Left lobe of liver (tissue), 2 donors: ENCODE measurements around the gene UBE3B. TPM values are rescaled to one million over a fixed set of nuclear protein-coding genes. Genes with fewer than 3 reads are reported as not detected.

ENCODE experiments used
- ATAC-seq: fragments of 200-7000 bp; cut with Tn5 transposase; one replicate; pipeline ENCODE4 v1.9.1; 2020; ENCODE audit warnings: mild to moderate bottlenecking, moderate library complexity
- DNase-seq: peaks from one replicate; pipeline ENCODE4 v3.0.0-alpha.2; 2020; ENCODE audit warnings: low spot score
- total RNA-seq: library from RNA; stranded (reverse); gene quantifications from one replicate; pipeline ENCODE4 v1.2.1, GENCODE V29; 2021
- donor health status: DM: no; HTN: no; CAD: no; lungs with moderate emphysema.
- donor health status: DM: no; HTN: yes; CAD: no.

The UBE3B gene
- total RNA-seq, 1 donor from 2014 or later: 19.2 TPM

- ATAC-seq (peak; percentile 53), DNase-seq (no peak)
Observed at GRCh38 chr12:109549613-109550270, 72.3 kb downstream of the UBE3B start.

GRCh38 chr12:109550281-109550680 is 72.8 kb downstream of the UBE3B start:
- ATAC-seq: no peak
- DNase-seq: no peak

GRCh38 chr12:109551108-109551507 is 73.7 kb downstream of the UBE3B start:
- no peak for DNase-seq

GRCh38 chr12:109552971-109553370 is 75.5 kb downstream of the UBE3B start:
- DNase-seq: no peak
- ATAC-seq: no peak

More at GRCh38 chr12:109551108-109551507, 73.7 kb downstream of the UBE3B start:
- ATAC-seq: no peak

GRCh38 chr12:109553483-109553882 is 76.0 kb downstream of the UBE3B start:
- ATAC-seq (no peak), DNase-seq (no peak)

GRCh38 chr12:109553906-109554500 is 76.6 kb downstream of the UBE3B start:
- DNase-seq: no peak
- ATAC-seq: peak; percentile 12

GRCh38 chr12:109554761-109555160 is 77.3 kb downstream of the UBE3B start:
- DNase-seq: no peak
- ATAC-seq: no peak

GRCh38 chr12:109555431-109556315 is 78.2 kb downstream of the UBE3B start:
- DNase-seq (no peak), ATAC-seq (peak; percentile 45)

GRCh38 chr12:109557200-109557599 is 79.8 kb downstream of the UBE3B start:
- DNase-seq (peak; percentile 63), ATAC-seq (peak; percentile 50)

GRCh38 chr12:109557805-109558204 is 80.4 kb downstream of the UBE3B start:
- no peak for ATAC-seq

GRCh38 chr12:109558374-109559199 is 81.2 kb downstream of the UBE3B start:
- DNase-seq (no peak), ATAC-seq (no peak)

More at GRCh38 chr12:109557805-109558204, 80.4 kb downstream of the UBE3B start:
- no peak for DNase-seq

GRCh38 chr12:109559200-109559505 is 81.7 kb downstream of the UBE3B start:
- ATAC-seq: no peak
- DNase-seq: no peak

GRCh38 chr12:109559601-109560000 is 82.2 kb downstream of the UBE3B start:
- no peak for DNase-seq
- no peak for ATAC-seq

- ATAC-seq (no peak), DNase-seq (no peak)
Observed at GRCh38 chr12:109560867-109561710, 83.7 kb downstream of the UBE3B start.

GRCh38 chr12:109561711-109562030 is 84.2 kb downstream of the UBE3B start:
- no peak for ATAC-seq
- no peak for DNase-seq

- no peak for ATAC-seq
- no peak for DNase-seq
Observed at GRCh38 chr12:109562871-109563270, 85.4 kb downstream of the UBE3B start.

- no peak for DNase-seq
- no peak for ATAC-seq
Observed at GRCh38 chr12:109563291-109564284, 86.2 kb downstream of the UBE3B start.

GRCh38 chr12:109566424-109566823 is 89.0 kb downstream of the UBE3B start:
- ATAC-seq (no peak), DNase-seq (no peak)

- ATAC-seq: peak; percentile 79
Observed at GRCh38 chr12:109567296-109567695, 89.9 kb downstream of the UBE3B start.

More at GRCh38 chr12:109567296-109567695, 89.9 kb downstream of the UBE3B start:
- DNase-seq: peak; percentile 82
